ENCODE results near the gene LAPTM5. TPM values are rescaled to one million over a fixed set of nuclear protein-coding genes. Genes with fewer than 3 reads are reported as not detected.

Gene LAPTM5
- total RNA-seq, 4 donors from 2014 or later = 44.5 to 767 (median 109) TPM

- no peak for TF ChIP-seq CTCF (IDR thresholded peaks at IDR 0.05; ENCODE audit: low read depth)
Measured at GRCh38 chr1:30778979-30779293, 21.4 kb upstream of the LAPTM5 start.

DNA sequence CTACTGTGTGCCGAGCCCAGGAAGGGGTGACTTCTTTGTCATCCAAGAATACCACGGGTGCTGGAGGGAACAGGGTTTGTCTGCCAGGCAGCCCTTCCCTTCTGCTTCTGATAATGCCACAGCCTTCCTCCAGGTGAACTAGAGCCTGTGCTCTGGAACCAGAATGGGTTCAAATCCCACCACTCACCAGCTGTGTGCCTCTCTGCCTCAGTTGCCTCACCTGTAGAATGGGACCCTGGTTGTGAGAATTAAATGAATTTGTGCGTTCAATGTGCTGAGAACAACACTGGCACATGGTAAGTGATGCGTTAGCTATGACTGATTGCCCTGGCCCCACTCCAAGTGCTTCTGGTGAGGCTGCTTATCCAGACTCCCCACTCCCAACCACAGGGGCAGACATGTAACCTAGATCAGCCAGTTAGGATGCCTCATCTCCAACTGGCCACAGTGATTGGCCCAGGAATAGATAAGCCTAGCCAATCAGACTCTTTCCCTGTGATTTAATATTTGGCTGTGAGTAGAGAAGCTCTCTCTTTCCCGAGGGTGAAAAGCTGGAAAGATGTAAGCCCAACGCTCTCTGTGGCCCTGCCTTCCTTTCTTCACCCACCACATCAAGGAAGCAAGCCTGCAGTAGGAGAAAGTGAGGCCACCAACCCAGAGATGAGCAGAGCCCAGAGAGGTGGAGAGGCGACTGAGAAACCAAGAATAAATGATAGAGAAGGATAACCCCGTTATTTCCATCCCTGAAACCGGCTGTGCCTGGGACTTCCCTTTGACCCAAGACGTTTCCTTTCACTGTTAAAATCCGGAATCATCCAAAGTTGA lies 20.8 kb upstream of the LAPTM5 start:
- TF ChIP-seq CTCF (IDR thresholded peaks at IDR 0.05; ENCODE audit: low read depth) = no peak

DNA sequence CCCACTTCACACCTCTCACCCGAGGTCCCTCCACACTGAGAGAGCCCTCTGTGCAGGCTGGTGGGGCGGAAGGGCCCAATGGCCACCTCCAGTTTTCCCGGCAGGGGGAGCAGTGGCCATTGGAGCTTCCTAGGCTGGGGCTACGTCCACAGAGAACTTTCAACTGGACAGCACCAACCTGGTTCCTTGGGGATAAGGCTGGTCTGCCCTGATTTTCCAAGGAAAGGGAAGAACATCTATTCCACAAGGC lies 20.3 kb upstream of the LAPTM5 start:
- no peak for TF ChIP-seq CTCF (IDR thresholded peaks at IDR 0.05; ENCODE audit: low read depth)

DNA sequence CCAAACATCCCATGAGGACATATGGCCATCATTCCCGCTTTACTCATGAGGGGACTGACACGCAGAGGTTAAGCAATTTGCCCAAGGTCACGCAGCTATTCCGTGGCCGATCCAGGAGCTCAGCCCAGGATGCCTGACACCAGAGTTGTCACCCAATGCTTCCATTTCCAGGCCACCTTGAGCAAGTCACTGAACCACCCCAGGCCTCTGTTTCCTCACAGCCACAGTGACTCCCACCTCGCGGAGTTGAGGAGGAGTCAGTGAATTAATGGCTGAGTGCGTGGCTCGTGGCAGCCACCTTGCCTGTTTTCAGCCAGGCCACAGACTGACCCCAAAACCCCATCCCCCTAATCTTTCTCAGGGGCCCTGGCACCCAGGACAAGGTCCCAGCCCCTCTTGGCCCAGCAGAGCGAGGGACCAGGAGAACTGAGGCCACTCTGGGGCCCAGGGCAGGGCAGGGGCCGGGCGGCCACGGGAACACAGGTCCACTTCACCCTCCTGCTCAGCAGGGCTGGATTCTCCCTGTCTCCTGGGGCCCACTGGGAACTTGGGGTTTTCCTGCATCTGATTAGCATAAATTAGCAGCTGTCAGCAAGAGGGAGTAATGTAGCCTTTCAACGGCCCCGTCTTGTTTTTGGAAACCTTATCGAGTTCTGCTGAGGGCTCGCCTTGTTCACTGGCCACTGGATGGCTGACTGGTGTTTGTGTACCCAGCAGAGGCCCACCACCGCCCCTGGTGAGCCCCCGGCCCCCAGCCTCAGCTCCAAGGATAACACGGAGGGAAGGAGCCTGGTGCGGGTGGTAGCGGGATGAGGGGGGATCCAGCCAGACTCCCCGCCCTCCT lies 19.7 kb upstream of the LAPTM5 start:
- TF ChIP-seq CTCF (IDR thresholded peaks at IDR 0.05; ENCODE audit: low read depth) = no peak

- no peak for TF ChIP-seq CTCF (IDR thresholded peaks at IDR 0.05; ENCODE audit: low read depth)
Measured at GRCh38 chr1:30776097-30777059, 18.8 kb upstream of the LAPTM5 start.

GRCh38 chr1:30775433-30775975 lies 17.9 kb upstream of the LAPTM5 start:
- TF ChIP-seq CTCF (IDR thresholded peaks at IDR 0.05; ENCODE audit: low read depth) = no peak

All from subcutaneous adipose tissue (tissue), 4 donors.